ENCODE measurements around the gene EXTL1.

Gene EXTL1

GRCh38 chr1:26066857-26067256 lies 45.3 kb downstream of the EXTL1 start:
- in situ Hi-C loops (cut with MboI; ENCODE audit: low sequenced_read_pairs), result no loop called here

- in situ Hi-C loops (cut with MboI; ENCODE audit: low sequenced_read_pairs), result no loop called here
Observed at GRCh38 chr1:26067432-26067911, 45.9 kb downstream of the EXTL1 start, which contains the start of gene TRIM63. TSS of gene TRIM63 (minus strand) at chr1:26067630. CDS start at chr1:26067494, 136 bp downstream.

DNA sequence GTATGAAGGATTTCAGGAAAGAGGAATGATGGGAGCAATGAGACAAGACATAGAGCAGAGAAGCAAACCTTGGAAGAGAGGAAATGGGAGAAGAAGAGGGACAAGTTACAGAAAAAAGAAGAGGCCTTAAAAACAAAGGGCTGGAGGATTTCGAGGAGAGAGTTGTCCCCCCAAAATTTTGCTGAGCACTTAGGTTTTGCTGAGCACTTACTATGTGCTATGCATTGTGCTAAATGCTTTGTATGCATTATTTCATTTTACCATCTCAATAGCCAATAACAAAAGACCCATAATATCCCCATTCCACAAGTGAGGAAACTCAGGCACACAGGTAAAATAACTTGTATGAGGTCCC lies 48.3 kb downstream of the EXTL1 start:
- in situ Hi-C loops (cut with MboI; ENCODE audit: low sequenced_read_pairs), result no loop called here

DNA sequence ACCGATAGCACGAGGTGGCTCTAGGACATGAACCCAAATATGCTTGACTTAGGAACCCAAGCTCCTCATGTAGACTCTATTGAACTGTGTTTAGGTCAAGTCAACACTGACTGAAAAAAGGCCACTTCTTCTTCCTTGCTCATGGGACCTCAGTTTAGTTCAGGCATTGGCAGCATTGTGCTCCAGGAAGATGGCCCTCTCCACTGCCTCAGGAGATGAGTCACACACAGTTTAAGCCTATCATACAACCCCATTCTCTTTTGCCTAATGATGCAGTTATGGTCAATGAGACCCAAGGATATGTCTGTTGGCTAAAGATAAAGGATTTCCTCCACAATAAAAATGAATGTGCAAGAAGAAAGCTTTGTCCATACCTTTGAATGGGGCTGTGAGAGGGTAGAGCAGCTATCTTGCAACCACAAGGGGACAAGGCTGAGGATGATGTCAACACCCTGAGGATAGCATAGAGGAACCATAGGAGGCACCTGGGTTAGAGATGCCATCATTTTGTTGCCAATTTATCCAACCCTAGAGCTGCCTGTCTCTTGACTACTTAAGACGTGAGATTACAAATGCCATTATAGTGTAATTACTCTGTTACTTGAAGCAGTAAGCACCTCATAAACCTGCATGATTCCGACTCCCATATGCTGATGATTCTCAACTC lies 48.9 kb downstream of the EXTL1 start:
- in situ Hi-C loops (cut with MboI; ENCODE audit: low sequenced_read_pairs), result no loop called here

DNA sequence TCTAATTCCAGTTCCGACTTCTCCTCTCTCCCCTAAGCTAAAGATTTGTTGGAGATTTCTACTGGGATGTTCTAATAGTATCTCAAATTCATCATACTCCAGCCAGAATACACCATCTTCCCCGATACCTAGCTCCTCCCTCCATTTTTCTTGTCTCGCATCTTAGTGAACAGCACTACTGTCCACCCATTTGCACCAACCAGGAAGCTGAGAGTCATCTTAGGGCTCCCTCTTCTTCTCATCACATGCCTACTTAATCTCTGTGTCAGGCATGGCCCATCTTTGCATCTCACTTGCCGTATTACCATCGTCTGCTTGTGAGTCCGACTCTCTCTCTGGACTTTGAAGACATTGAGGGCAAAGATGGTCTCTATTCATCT lies 49.4 kb downstream of the EXTL1 start:
- in situ Hi-C loops (cut with MboI; ENCODE audit: low sequenced_read_pairs), result no loop called here

DNA sequence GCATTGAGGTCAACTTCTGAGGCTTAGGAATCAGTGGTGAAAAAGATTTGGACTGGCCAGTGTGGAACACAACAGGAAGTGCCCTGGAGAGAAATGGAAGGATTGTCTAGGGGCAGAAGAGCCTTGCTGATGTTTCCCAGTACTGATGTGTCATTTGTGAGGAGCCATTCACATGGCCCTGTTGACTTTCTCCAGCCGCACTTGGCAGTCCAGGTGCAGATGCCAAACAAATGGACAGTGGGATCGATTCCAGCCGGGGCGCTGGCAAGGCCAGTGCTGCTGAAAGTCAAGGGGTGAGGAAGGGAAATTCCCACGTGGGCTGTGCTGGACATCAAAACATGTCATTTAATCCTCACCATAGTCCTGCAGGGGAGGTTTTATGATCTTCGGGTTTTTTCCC lies 50.7 kb downstream of the EXTL1 start:
- in situ Hi-C loops (cut with MboI; ENCODE audit: low sequenced_read_pairs), result no loop called here

GRCh38 chr1:26075421-26076144 lies 54.0 kb downstream of the EXTL1 start:
- in situ Hi-C loops (cut with MboI; ENCODE audit: low sequenced_read_pairs), result no loop called here

DNA sequence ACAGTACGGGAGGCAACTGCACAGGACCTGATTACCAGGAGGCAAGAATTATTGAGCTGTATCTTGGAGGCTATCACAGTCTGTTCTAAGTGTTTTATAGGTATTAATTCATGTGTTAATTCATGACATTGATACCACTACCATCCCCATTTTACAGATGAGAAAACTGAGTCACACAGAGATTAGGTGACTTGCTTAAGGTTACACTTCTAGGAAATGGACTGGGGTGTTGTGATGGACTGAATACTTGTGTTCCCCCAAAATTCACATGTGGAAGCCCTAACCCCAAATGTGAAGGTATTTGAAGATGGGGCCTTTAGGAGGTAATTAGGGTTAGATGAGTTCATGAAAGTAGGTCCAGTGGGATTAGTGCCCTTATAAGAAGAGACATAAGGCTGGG lies 55.9 kb downstream of the EXTL1 start:
- in situ Hi-C loops (cut with MboI; ENCODE audit: low sequenced_read_pairs), result no loop called here

- in situ Hi-C loops (cut with MboI; ENCODE audit: low sequenced_read_pairs), result no loop called here
Observed at GRCh38 chr1:26078286-26079177, 57.0 kb downstream of the EXTL1 start.

GRCh38 chr1:26079178-26079563 lies 57.6 kb downstream of the EXTL1 start:
- in situ Hi-C loops (cut with MboI; ENCODE audit: low sequenced_read_pairs), result no loop called here

DNA sequence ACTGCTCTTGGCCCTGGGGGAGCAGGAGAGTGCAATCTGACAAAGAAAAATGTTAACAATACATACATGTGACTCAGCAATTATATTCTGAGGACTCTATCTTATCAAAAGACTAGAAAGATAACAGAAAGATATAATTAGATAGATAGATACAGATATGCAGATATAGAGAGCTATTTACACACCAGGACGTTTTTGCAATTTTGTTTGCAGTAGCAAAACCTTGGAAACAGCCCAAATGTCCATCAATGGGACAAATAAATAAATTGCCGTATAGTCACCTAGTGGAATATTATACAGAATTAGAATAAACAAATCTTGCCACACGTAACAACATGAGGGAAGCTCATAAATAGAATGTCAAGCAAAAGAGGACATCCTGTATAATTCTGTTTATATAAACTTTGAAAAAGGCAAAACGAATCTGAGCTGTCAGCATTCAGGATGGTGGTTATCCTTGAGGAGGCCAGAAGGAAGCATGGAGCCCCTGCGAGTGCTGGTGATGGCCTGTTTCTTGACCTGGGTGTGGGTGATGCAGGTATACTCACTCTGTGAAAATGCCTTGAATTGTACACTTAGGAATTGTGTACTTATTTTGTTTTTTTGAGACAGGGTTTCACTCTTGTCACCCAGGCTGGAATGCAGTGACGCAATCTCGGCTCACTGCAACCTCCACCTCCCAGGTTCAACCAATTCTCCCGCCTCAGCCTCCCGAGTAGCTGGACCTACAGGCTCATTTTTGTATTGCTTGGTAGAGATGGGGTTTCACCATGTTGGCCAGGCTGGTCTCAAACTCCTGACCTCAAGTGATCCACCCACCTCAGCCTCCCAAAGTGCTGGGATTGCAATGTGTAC lies 58.6 kb downstream of the EXTL1 start:
- in situ Hi-C loops (cut with MboI; ENCODE audit: low sequenced_read_pairs), result no loop called here

DNA sequence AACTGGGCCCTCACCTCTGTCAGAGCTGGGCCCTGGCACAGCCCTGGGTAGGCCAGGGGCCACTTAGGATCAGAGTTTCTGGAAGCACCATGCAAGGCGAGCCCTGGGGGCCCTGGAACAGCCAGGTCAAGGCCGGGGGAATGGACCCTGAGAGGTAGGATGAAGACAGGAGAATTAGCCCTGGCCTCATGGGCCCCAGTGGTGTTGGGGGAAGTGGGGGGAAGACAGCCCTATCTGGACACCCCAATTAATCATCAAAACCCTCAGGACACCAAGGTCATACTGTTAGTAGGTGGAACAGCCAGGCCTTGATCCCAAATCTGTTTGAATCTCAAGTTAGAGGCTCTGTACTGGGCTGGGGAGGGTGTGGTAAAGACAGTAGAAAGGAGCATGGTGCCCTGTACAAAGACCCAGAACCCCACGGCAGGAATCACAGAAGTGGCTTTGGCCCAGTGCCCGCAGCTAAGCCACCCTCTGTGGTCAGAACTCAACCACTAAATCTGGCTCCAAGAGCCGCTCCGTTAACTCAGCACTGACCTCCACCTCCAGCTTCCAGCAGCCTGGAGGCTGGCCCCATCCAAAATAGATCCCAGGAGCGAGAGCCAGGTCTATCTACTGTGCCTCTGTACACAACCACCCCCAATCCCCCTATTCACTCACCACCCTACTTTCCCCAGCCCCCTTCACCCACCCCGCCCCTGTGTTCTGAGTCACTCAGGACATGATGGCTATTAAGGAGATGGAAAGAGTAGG lies 59.9 kb downstream of the EXTL1 start:
- in situ Hi-C loops (cut with MboI; ENCODE audit: low sequenced_read_pairs), result no loop called here

DNA sequence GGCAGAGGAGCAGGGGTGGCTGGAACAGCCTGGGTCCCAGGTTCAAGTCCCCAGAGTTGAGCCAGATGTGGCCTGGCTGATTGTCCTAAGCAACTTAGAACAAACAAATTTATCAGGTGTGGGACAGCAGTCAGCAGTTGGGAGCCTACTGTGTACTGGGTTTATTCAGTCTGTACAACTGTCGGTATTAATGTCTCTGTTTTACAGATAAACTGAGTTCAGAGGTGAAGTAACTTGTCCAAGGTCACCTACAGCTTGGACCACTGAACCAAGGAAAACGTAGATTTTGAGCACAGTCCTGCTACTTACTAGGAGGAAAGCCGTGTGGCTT lies 60.4 kb downstream of the EXTL1 start:
- in situ Hi-C loops (cut with MboI; ENCODE audit: low sequenced_read_pairs), result no loop called here

GRCh38 chr1:26083208-26083607 lies 61.6 kb downstream of the EXTL1 start:
- in situ Hi-C loops (cut with MboI; ENCODE audit: low sequenced_read_pairs), result no loop called here

- in situ Hi-C loops (cut with MboI; ENCODE audit: low sequenced_read_pairs), result no loop called here
Observed at GRCh38 chr1:26084091-26084561, 62.6 kb downstream of the EXTL1 start.

- in situ Hi-C loops (cut with MboI; ENCODE audit: low sequenced_read_pairs), result no loop called here
Observed at GRCh38 chr1:26084844-26085243, 63.3 kb downstream of the EXTL1 start.

Data from hTERT RPE-1 (cell line).